MCF 10A (cell line): ENCODE data around the gene BET1L. TPM values are rescaled to one million over a fixed set of nuclear protein-coding genes. Genes with fewer than 3 reads are reported as not detected.

ENCODE experiments used
- total RNA-seq: library from RNA; stranded (reverse); gene quantifications from 2 replicates; pipeline ENCODE4 v1.2.3, GENCODE V29; 2022

BET1L gene
- total RNA-seq, 1 experiment from 2014 or later, result 65.3 TPM

Other genes starting within 250 kb of the BET1L start
- gene SCGB1C1, start 14.3 kb downstream of the BET1L start, total RNA-seq, result not detected in 2 replicates
- gene RIC8A, start 309 bp upstream of the BET1L start, total RNA-seq, result 93.3 and 109 TPM in 2 replicates
- gene SIRT3, start 28.9 kb upstream of the BET1L start, total RNA-seq, result 19.8 and 20.5 TPM in 2 replicates
- gene PSMD13, start 29.6 kb upstream of the BET1L start, total RNA-seq, result 86.8 and 103 TPM in 2 replicates
- not detected in 2 replicates for gene NLRP6, start 71.0 kb upstream of the BET1L start, total RNA-seq
- 6.3 and 8.5 TPM in 2 replicates for gene PGGHG, start 81.7 kb upstream of the BET1L start, total RNA-seq
- not detected in 2 replicates for gene IFITM5, start 92.1 kb upstream of the BET1L start, total RNA-seq
- 288 and 314 TPM in 2 replicates for gene IFITM2, start 100.4 kb upstream of the BET1L start, total RNA-seq
- 1.8 and 4.8 TPM in 2 replicates for gene IFITM1, start 106.6 kb upstream of the BET1L start, total RNA-seq
- gene IFITM3, start 113.5 kb upstream of the BET1L start, total RNA-seq, result 415 and 497 TPM in 2 replicates
- gene B4GALNT4, start 162.1 kb upstream of the BET1L start, total RNA-seq, result 20.0 and 25.9 TPM in 2 replicates
- gene PKP3, start 186.8 kb upstream of the BET1L start, total RNA-seq, result 129 and 177 TPM in 2 replicates
- gene SIGIRR, start 207.6 kb upstream of the BET1L start, total RNA-seq, result 6.2 and 7.7 TPM in 2 replicates
- gene ANO9, start 234.6 kb upstream of the BET1L start, total RNA-seq, result 7.2 and 9.4 TPM in 2 replicates
- 28.2 and 29.4 TPM in 2 replicates for gene PTDSS2, start 242.9 kb upstream of the BET1L start, total RNA-seq